ENCODE results near the gene SNAP29. TPM values are rescaled to one million over a fixed set of nuclear protein-coding genes. Genes with fewer than 3 reads are reported as not detected.

The SNAP29 gene
- total and polyA plus RNA-seq, 9 of the 15 experiments (the other 6 are each of a cell fraction or from before 2014, with no cell fraction given), result 19.5 to 250 (median 75.9) TPM

DNA sequence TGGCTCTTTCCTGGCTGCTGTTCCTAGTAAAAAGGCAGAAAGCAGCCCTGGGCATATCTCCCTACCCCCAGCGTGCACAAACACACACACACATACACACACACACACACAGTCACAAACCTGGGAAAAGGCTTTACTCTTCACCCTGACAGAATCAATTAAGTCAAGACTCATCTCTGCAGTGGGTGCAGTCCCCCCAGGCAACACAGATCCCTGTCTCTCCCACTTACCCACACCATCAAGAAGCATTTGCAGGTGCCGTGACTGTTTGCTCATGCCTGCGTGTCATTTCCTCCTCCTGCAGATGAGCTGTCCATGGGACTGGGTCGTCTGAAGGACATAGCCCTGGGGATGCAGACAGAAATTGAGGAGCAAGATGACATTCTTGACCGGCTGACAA lies 28.6 kb downstream of the SNAP29 start:
- H3K79me2 ChIP-seq (ENCODE audit: control insufficient read depth, insufficient read depth, low read length), result no peaks in the 10 kb centered on the region
- no peak overlapping the region for H3K4me2 ChIP-seq (ENCODE audit: insufficient read depth, low read length)
- H2AFZ ChIP-seq (ENCODE audit: low read depth, low read length), result no peak overlapping the region
- H3K9me3 ChIP-seq (replicated peaks; ENCODE audit: control insufficient read depth, insufficient read depth, low read depth, low read length), result no peaks in the 10 kb centered on the region
- H3K36me3 ChIP-seq (ENCODE audit: control insufficient read depth, insufficient read depth, low read length), result peaks cover 67% of the 10 kb centered on the region
- no peak for FAIRE-seq
- in situ Hi-C loops (cut with MboI), result no loop called here
- ATAC-seq, result no peak
- ChIA-PET POLR2A (interaction anchor here (0.6 to 1.4 kb wide), 3 partner anchors 19 to 83 kb away, joined by 3 to 4 read pairs (median 3); no protein-coding TSS in a partner anchor), CTCF (ENCODE audit: low intra/inter-chr PET ratio) (interaction anchor here (3.3 kb wide), 1 partner anchor 30 kb away, joined by 25 read pairs; the partner anchor contains the start of gene CRKL)
- peak in 3 of 4 experiments; percentile 41 to 52 (median 51) for DNase-seq (ENCODE audit: extremely low read depth in 1 of 4, low spot score in 3 of 4)
- H3K4me3 ChIP-seq, result no peak overlapping the region
- no TSS peak for BruUV-seq (replicated peaks)
- no peak overlapping the region for H3K9ac ChIP-seq (ENCODE audit: insufficient read depth in 1 of 2, low read depth in 2 of 2, low read length in 2 of 2)
- H4K20me1 ChIP-seq (replicated peaks; ENCODE audit: control insufficient read depth, insufficient read depth, low read length), result peaks cover 6% of the 10 kb centered on the region; the same call in 1 of the 2 replicates
- H3K27ac ChIP-seq (ENCODE audit: extremely low read depth, low read depth, low read length), result no peak overlapping the region
- H3K4me1 ChIP-seq (replicated peaks in 1 of 2; ENCODE audit: control insufficient read depth in 2 of 2, insufficient read depth in 2 of 2, low read length in 2 of 2), result peaks cover 12 to 14% of the 10 kb centered on the region in 2 experiments
- H3K9me1 ChIP-seq (ENCODE audit: control insufficient read depth, insufficient read depth, low read length), result peaks cover 9% of the 10 kb centered on the region
- no peaks in the 10 kb centered on the region for H3K27me3 ChIP-seq (ENCODE audit: control insufficient read depth in 2 of 2, insufficient read depth in 2 of 2, low read length in 2 of 2)
- 75% methylated on average over 5 of the region's 5 CpGs for WGBS (ENCODE audit: insufficient coverage, low coverage, missing lambda C conversion rate)
- intact Hi-C loops (cut with micrococcal nuclease), result loop anchor here (5.0 kb wide), 1 partner anchor 185 kb away; no protein-coding TSS in a partner anchor
- TF ChIP-seq CEBPB (tag; IDR thresholded peaks at IDR 0.05), result no peak
- TF ChIP-seq, protein P1, sequence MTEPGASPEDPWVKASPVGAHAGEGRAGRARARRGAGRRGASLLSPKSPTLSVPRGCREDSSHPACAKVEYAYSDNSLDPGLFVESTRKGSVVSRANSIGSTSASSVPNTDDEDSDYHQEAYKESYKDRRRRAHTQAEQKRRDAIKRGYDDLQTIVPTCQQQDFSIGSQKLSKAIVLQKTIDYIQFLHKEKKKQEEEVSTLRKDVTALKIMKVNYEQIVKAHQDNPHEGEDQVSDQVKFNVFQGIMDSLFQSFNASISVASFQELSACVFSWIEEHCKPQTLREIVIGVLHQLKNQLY (CRISPR knock-in tag; conservative IDR thresholded peaks at IDR 0.05), result peak in 1 of 2 experiments; percentile 82; a peak in 2 of 4 replicates
- TF ChIP-seq ZFX (CRISPR knock-in tag; IDR thresholded peaks at IDR 0.05), result 0 out of 2 replicates have a peak, but pooled peaks have one; percentile 10
- TF ChIP-seq, protein P2, sequence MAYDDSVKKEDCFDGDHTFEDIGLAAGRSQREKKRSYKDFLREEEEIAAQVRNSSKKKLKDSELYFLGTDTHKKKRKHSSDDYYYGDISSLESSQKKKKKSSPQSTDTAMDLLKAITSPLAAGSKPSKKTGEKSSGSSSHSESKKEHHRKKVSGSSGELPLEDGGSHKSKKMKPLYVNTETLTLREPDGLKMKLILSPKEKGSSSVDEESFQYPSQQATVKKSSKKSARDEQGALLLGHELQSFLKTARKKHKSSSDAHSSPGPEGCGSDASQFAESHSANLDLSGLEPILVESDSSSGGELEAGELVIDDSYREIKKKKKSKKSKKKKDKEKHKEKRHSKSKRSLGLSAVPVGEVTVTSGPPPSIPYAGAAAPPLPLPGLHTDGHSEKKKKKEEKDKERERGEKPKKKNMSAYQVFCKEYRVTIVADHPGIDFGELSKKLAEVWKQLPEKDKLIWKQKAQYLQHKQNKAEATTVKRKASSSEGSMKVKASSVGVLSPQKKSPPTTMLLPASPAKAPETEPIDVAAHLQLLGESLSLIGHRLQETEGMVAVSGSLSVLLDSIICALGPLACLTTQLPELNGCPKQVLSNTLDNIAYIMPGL (CRISPR knock-in tag; IDR thresholded peaks at IDR 0.05), result peak; percentile 26; the same call in 1 of the 2 replicates
- TF ChIP-seq, protein P3, sequence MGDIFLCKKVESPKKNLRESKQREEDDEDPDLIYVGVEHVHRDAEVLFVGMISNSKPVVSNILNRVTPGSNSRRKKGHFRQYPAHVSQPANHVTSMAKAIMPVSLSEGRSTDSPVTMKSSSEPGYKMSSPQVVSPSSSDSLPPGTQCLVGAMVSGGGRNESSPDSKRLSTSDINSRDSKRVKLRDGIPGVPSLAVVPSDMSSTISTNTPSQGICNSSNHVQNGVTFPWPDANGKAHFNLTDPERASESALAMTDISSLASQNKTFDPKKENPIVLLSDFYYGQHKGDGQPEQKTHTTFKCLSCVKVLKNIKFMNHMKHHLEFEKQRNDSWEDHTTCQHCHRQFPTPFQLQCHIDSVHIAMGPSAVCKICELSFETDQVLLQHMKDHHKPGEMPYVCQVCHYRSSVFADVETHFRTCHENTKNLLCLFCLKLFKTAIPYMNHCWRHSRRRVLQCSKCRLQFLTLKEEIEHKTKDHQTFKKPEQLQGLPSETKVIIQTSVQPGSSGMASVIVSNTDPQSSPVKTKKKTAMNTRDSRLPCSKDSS (IDR thresholded peaks at IDR 0.05; ENCODE audit: low read depth, partially characterized antibody), result peak; percentile 6
- TF ChIP-seq, protein P4, sequence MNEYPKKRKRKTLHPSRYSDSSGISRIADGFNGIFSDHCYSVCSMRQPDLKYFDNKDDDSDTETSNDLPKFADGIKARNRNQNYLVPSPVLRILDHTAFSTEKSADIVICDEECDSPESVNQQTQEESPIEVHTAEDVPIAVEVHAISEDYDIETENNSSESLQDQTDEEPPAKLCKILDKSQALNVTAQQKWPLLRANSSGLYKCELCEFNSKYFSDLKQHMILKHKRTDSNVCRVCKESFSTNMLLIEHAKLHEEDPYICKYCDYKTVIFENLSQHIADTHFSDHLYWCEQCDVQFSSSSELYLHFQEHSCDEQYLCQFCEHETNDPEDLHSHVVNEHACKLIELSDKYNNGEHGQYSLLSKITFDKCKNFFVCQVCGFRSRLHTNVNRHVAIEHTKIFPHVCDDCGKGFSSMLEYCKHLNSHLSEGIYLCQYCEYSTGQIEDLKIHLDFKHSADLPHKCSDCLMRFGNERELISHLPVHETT (CRISPR knock-in tag; conservative IDR thresholded peaks at IDR 0.05 in 1 of 2, IDR thresholded peaks at IDR 0.05 in 1 of 2), result 0 out of 4 replicates have a peak, but pooled peaks of 1 of the 2 experiments have one; percentile 93
- TF ChIP-seq RAD21 (CRISPR knock-in tag; conservative IDR thresholded peaks at IDR 0.05 in 1 of 2, IDR thresholded peaks at IDR 0.05 in 1 of 2), result peak in 1 of 2 experiments; percentile 18; a peak in 1 of 4 replicates
